Mucosa of gallbladder (tissue), 1 donor: Measurements from ENCODE around the gene MAST4. TPM values are rescaled to one million over a fixed set of nuclear protein-coding genes. Genes with fewer than 3 reads are reported as not detected.
"Not testable (repeated sequence)": the region's sequence is repeated elsewhere in the genome, so short reads cannot be mapped to it uniquely, and the experiment has no call there.

ENCODE experiments used
- DNase-seq: peaks from one replicate; pipeline ENCODE4 v3.0.0-alpha.2; 2020; ENCODE audit warnings: low spot score
- total RNA-seq: library from RNA; stranded (reverse); gene quantifications from one replicate; pipeline ENCODE4 v1.2.1, GENCODE V29; 2021
- donor health status: DM: no; HTN: no; CAD: no.

MAST4 gene
- total RNA-seq, 1 donor from 2014 or later = 30.5 TPM

GRCh38 chr5:66810151-66810550, 214.0 kb downstream of the MAST4 start:
- no peak for DNase-seq

DNA sequence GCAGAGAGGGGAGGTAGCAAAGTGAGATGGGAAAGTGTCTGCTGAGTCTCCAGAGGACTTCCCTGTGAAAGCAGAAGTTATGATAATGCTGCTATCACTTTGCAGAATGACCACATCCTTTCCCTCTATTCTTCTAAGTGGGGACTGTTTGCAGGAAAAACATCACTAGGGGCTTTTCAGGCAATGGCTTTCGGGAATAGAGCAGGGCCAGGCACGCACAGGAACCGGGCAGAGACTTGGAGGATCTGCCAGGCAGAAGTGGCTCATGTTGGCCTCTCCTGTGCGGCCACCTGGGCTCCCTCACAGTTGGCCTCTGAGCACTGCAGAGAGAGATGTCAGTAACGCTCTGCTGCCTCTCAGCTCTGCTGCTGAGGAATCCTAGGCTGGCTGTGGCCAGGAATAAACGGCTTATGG, 214.7 kb downstream of the MAST4 start:
- no peak for DNase-seq

DNA sequence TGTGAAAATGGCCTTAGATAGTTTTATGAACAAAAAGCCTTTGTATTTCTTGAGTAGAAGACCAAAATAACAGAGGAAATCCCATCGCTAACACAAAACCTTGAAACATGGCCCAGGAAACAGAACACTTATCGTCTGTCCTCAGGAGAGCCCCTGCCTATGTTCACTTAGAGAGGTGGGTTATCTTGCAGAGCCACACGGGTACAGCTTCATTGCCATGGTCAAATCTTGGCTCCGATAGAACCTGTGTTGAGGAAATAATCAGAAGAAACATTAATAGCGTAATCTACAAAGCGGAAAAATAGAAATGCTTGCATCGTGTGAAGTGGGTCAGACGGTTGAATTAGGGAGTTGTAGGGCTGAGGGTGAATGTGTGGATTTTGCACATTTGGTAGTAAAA, 216.1 kb downstream of the MAST4 start:
- no peak for DNase-seq

DNA sequence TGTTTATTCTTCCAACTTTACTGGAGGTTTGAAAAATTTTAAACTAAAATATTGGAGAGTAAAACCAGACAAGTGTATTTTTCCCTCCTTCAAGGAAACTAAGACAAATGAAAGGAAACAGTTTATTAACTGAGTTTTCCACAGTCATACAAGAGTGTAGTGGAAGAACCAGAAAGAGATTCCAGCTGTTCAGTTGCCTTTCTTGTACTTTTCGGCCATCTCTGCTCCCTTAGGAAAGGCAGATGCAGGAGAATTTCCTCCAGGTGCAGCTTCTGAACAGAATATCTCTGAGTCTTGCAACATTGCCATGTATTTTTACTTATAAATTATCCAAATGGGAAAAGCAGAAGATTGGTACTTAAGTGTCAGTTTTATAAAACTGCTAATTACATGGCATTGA, 217.1 kb downstream of the MAST4 start:
- DNase-seq = no peak

DNA sequence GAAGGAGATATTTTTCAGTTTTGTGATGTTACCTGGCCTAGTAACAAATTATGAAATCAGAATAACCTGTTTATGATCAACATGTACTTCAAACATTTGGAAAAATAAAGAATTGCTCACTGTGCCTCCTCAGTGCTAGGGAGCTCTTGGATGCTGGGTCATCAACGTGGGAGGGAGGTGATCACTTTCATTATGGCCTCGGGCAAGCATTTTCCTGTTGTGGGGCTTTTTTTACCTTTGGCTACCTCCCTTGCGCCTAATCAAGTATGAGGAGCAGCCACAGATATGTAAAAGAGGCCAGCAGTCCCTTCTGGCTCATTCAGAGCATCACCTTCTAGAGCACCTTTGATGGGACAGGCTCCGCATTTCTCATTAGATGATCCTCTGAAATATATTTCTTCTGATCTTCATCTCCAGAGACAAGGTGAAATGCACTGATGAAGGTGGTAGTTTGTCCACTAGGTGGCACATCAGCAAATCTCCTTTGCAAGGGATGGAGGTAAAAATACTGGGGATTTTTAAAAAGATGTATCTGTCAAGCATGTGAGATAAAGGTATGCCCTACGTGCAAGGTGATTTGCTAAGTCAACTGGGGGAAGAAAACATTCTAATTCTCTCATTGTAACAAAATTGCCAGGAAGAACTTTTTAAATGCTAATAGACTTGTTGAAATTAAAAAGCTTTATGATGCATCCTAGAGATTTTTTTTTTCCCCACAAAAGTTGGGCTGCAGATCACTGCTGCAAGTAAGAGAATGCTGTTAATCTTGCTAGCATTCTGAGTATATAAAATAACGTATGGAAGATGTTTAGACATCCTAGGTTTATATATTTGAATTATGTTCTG, 218.2 kb downstream of the MAST4 start:
- DNase-seq = peak; percentile 30

GRCh38 chr5:66818304-66818934, 222.2 kb downstream of the MAST4 start:
- DNase-seq = no peak

- DNase-seq = no peak
Observed at GRCh38 chr5:66818935-66819328, 222.7 kb downstream of the MAST4 start.

- DNase-seq = no peak
Observed at GRCh38 chr5:66820630-66821207, 224.5 kb downstream of the MAST4 start.

GRCh38 chr5:66821688-66822429, 225.7 kb downstream of the MAST4 start:
- no peak for DNase-seq

DNA sequence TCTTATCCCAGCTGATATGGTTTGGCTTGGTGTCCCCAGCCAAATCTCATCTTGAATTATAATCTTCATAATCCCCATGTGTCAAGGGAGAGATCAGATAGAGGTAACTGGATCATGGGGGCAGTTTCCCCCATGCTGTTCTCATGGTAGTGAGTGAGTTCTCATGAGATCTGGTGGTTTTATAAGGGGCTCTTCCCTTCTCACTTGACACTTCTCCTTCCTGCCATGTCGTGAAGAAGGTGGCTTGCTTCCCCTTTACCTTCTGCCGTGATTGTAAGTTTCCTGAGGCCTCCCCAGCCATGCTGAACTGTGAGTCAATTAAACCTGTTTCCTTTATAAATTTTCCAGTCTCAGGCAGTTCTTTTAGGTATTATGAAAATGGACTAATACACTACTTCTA, 226.7 kb downstream of the MAST4 start:
- DNase-seq = not testable (repeated sequence)

- no peak for DNase-seq
Observed at GRCh38 chr5:66824476-66824875, 228.3 kb downstream of the MAST4 start.

GRCh38 chr5:66826263-66826662, 230.1 kb downstream of the MAST4 start:
- no peak for DNase-seq

DNA sequence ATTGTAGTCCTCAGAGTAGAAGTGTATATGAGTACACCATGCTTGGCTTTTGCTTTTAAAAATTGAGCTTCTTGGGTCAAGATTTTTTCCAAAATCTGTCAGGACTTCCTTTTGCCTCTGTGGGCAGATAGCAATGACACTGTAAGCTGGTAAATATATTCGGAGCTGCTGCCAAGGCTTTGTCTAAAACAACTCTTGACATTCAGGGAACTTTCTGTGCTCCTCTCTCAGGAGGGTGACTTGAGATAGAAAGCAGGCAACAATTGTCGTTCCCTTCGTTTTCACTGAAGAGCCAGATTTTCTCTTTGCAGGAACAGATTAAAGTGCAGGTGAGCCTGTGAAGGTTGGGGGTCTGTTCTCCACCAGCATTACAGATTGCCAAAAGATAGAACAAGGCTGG, 230.5 kb downstream of the MAST4 start:
- no peak for DNase-seq

DNA sequence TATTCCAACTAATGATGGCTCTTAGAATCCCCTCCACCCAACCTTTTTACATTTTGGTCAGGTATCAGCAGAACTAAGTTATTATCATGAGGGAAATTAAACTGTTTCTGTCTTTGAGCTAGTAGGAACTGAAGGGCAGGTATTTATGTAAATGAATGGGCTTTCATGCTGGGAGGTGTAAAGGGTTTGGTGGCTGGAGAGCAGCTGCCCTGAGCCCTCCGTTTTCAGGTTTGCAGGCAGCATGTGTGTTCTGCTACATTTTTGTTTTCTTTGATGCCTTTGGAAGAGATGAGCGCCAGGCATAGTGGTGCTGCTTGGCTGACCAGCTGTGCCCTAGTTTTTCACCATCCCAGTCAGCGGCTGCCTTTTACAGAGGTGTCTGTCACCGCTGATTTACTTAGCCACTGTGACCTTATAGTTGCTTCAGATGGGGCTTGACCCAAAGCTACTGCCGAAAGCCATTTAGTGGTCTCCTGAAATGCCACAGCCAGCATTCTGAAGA, 231.9 kb downstream of the MAST4 start:
- no peak for DNase-seq

GRCh38 chr5:66828548-66829357, 232.6 kb downstream of the MAST4 start:
- DNase-seq = peak; percentile 70

DNA sequence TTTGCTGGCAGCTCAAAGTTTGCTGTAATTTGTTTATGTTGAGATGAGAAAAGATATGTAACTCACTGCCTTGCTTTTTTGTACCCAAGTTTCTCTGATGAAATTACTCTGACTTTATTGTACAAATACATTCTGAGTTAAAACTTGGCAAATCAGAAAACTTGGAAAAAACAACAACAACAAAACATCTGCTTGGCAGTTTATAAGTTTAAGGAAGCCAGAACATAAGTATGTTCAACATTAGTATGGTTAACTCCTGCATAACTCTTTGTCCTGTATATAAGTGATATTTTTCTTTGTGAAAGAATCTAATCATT, 233.1 kb downstream of the MAST4 start:
- DNase-seq = no peak

DNA sequence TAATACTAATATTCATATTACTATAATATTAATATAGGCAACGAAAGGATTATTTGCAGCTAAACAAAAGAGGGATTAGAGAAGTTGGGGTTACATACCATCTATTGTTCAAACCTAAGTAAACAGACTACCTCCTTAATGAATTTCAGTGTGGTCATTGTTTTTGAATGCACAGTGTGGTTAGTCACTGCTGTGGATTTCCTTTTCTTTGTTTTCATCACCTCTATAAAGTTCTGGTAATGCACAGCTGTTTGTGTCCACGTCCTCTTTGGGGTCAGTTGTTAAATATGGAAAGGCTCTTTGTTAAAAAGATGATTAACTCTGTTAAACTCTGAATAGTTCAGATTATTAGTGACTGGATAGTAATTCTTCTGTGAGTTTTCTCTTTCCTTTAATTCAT, 233.6 kb downstream of the MAST4 start:
- DNase-seq = no peak

GRCh38 chr5:66830636-66831035, 234.4 kb downstream of the MAST4 start:
- DNase-seq = no peak

- DNase-seq = no peak
Observed at GRCh38 chr5:66839636-66840185, 243.5 kb downstream of the MAST4 start.

DNA sequence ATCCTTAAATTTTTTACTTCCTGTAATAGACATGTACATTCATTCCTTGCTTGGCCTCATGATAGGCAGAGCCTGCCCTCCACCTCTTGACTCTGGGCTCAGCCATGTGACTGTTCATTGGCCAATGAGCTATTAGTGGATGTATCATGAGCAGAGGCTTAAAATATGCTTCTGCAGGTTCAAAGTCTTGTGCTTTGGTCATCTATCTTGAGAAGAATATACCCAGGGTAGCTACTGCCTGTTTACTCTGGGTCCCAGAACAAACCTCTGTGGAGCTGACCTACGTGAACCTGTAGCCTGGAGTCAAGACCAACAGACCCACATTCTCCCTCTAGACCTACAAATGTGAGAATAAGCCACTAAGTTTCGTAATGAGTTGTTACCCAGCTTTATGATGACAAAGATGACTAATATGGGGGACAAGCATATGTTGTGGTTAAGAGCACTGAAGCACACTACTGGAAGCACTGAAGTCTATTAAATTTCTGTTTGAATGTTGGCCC, 244.4 kb downstream of the MAST4 start:
- DNase-seq = no peak

DNA sequence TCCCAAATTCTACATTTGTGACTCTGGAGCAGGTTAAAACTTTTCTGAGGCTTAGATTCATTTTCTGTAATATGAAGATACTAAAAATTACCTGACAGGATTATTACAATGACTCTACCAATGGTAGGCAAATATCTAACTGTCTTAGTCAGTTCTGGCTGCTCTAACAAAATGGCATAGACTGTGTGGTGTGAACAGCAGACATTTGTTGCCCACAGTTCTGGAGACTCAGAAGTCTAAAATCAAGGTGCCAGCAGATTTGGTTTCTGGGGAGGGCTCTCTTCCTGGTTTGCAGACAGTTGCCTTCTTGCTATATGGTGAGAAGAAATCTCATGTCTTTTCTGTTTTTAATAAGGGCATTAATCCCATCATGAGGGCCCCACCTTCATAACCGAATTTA, 245.1 kb downstream of the MAST4 start:
- no peak for DNase-seq
